A673 (cell line): Measurements from ENCODE around the gene PVALB. TPM values are rescaled to one million over a fixed set of nuclear protein-coding genes. Genes with fewer than 3 reads are reported as not detected.

Experiments
- BruUV-seq: library from RNA; stranded (reverse); fragments of 400-500 nt; replicated peaks from 2 replicates; lab custom pipeline; 2021; lab: Mats Ljungman, UMichigan
- CTCF ChIA-PET: fragments of 300-600 bp; sonication (Branson Sonifier 250); formaldehyde crosslinking; loops from one replicate; lab custom pipeline; 2022; ENCODE audit warnings: antibody characterized with exemption; lab: Charles Lee
- POLR2A ChIA-PET: fragments of 300-600 bp; sonication (Branson Sonifier 250); formaldehyde crosslinking; loops from one replicate; lab custom pipeline; 2022; ENCODE audit warnings: antibody characterized with exemption; ENCODE audit not compliant: low non-redundant PET; lab: Charles Lee
- DNase-seq: peaks from one replicate; pipeline ENCODE4 v3.0.0-alpha.2; 2015; ENCODE audit warnings: low spot score
- H3K27ac ChIP-seq: fragments of 200-600 bp; sonication (generic); 2 replicates; pipeline ENCODE4 v1.5.1; 2016; ENCODE audit warnings: mixed run types, low read depth, mild to moderate bottlenecking, mixed read lengths, antibody characterized with exemption, low read length; ENCODE audit not compliant: poor library complexity, severe bottlenecking
- H3K27me3 ChIP-seq: fragments of 200-600 bp; sonication (generic); replicated peaks from 2 replicates; pipeline ENCODE4 v1.6.1; 2017; ENCODE audit warnings: mixed run types, low read depth, mild to moderate bottlenecking, mixed read lengths, antibody characterized with exemption, low read length; ENCODE audit not compliant: insufficient read depth, poor library complexity
- H3K36me3 ChIP-seq: fragments of 200-600 bp; sonication (generic); 2 replicates; pipeline ENCODE4 v1.6.1; 2016; ENCODE audit warnings: mixed run types, mild to moderate bottlenecking, mixed read lengths, antibody characterized with exemption, low read length; ENCODE audit not compliant: insufficient read depth, poor library complexity, severe bottlenecking
- H3K4me1 ChIP-seq: fragments of 200-600 bp; sonication (generic); 2 replicates; pipeline ENCODE4 v1.6.1; 2017; ENCODE audit warnings: mixed run types, mild to moderate bottlenecking, mixed read lengths, antibody characterized with exemption, low read length; ENCODE audit not compliant: insufficient read depth, poor library complexity, severe bottlenecking
- H3K4me3 ChIP-seq: fragments of 200-600 bp; sonication (generic); 2 replicates; pipeline ENCODE4 v1.5.1; 2016; ENCODE audit warnings: low read depth, mixed run types, mild to moderate bottlenecking, mixed read lengths, low read length; ENCODE audit not compliant: poor library complexity, severe bottlenecking
- H3K9me3 ChIP-seq: fragments of 200-600 bp; sonication (generic); 2 replicates; pipeline ENCODE4 v1.6.1; 2016; ENCODE audit warnings: mixed run types, low read depth, mild to moderate bottlenecking, mixed read lengths, antibody characterized with exemption, low read length; ENCODE audit not compliant: poor library complexity, severe bottlenecking
- EZH2 ChIP-seq: fragments of 200-600 bp; sonication (generic); IDR thresholded peaks from 2 replicates; pipeline ENCODE4 v1.6.1; 2017; ENCODE audit warnings: borderline replicate concordance, low read depth, mild to moderate bottlenecking, mixed read lengths, antibody characterized with exemption, low read length; ENCODE audit not compliant: poor library complexity, severe bottlenecking
- intact Hi-C: fragments of 100-400 bp; cut with micrococcal nuclease; formaldehyde crosslinking; loops from one replicate; pipeline ENCODE4 v1.10.0; 2022; ENCODE audit not compliant: unreplicated experiment
- total RNA-seq: library from RNA; stranded (reverse); gene quantifications from 2 replicates; pipeline ENCODE4 v1.2.3, GENCODE V29; 2021
- TF ChIP-seq, protein P1 (sequence below): fragments of 300-800, 200-600 bp; sonication (generic); conservative IDR thresholded peaks from 2 replicates; pipeline ENCODE4 v1.5.1; 2017; ENCODE audit warnings: low read depth, mild to moderate bottlenecking, antibody characterized with exemption, low read length, moderate library complexity, mixed read lengths

Gene PVALB
- total RNA-seq, 1 experiment from 2014 or later = not detected

GRCh38 chr22:36856121-36856791 lies 39.4 kb upstream of the PVALB start:
- no peaks in the 10 kb centered on the region for H3K9me3 ChIP-seq
- peak; percentile 88 for DNase-seq
- ChIA-PET CTCF (interaction anchor here (0.5 to 1.3 kb wide), 12 partner anchors 10 to 309 kb away, joined by 3 to 8 read pairs (median 5); partner anchors contain the start of gene IFT27), POLR2A (interaction anchor here (0.8 kb wide), 1 partner anchor 325 kb away, joined by 3 read pairs; no protein-coding TSS in a partner anchor)
- H3K27ac ChIP-seq = no peak overlapping the region
- intact Hi-C loops = loop anchor here (1.0 kb wide), 3 partner anchors 74 to 310 kb away; no protein-coding TSS in a partner anchor
- TF ChIP-seq EZH2 = no peak
- TF ChIP-seq, protein P1, sequence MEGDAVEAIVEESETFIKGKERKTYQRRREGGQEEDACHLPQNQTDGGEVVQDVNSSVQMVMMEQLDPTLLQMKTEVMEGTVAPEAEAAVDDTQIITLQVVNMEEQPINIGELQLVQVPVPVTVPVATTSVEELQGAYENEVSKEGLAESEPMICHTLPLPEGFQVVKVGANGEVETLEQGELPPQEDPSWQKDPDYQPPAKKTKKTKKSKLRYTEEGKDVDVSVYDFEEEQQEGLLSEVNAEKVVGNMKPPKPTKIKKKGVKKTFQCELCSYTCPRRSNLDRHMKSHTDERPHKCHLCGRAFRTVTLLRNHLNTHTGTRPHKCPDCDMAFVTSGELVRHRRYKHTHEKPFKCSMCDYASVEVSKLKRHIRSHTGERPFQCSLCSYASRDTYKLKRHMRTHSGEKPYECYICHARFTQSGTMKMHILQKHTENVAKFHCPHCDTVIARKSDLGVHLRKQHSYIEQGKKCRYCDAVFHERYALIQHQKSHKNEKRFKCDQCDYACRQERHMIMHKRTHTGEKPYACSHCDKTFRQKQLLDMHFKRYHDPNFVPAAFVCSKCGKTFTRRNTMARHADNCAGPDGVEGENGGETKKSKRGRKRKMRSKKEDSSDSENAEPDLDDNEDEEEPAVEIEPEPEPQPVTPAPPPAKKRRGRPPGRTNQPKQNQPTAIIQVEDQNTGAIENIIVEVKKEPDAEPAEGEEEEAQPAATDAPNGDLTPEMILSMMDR = peak; percentile 100
- H3K27me3 ChIP-seq = peaks cover 12% of the 10 kb centered on the region
- no peaks in the 10 kb centered on the region for H3K36me3 ChIP-seq
- H3K4me3 ChIP-seq = no peak overlapping the region
- H3K4me1 ChIP-seq = no peaks in the 10 kb centered on the region
- BruUV-seq = no TSS peak

GRCh38 chr22:36855478-36855877 lies 38.6 kb upstream of the PVALB start:
- no peaks in the 10 kb centered on the region for H3K36me3 ChIP-seq
- peaks cover 12% of the 10 kb centered on the region for H3K27me3 ChIP-seq
- no peaks in the 10 kb centered on the region for H3K9me3 ChIP-seq
- no peak for DNase-seq
- no peak overlapping the region for H3K27ac ChIP-seq
- BruUV-seq = no TSS peak
- intact Hi-C loops = no loop called here
- H3K4me1 ChIP-seq = no peaks in the 10 kb centered on the region
- no peak overlapping the region for H3K4me3 ChIP-seq
- TF ChIP-seq, protein P1 = no peak
- TF ChIP-seq EZH2 = no peak
- POLR2A ChIA-PET = no interaction called here
- CTCF ChIA-PET = interaction anchor here (0.9 to 1.0 kb wide), 3 partner anchors 23 to 309 kb away, joined by 5 to 7 read pairs (median 7); partner anchors contain the start of gene IFT27

GRCh38 chr22:36853407-36854099 lies 36.7 kb upstream of the PVALB start:
- DNase-seq = peak; percentile 77
- BruUV-seq = no TSS peak
- no peaks in the 10 kb centered on the region for H3K9me3 ChIP-seq
- H3K4me1 ChIP-seq = no peaks in the 10 kb centered on the region
- no peak overlapping the region for H3K27ac ChIP-seq
- peaks cover 18% of the 10 kb centered on the region for H3K27me3 ChIP-seq
- no peaks in the 10 kb centered on the region for H3K36me3 ChIP-seq
- CTCF ChIA-PET = interaction anchor here (0.6 to 0.7 kb wide), 2 partner anchors 66 to 78 kb away, joined by 3 to 5 read pairs; partner anchors contain the start of gene IFT27
- POLR2A ChIA-PET = no interaction called here
- TF ChIP-seq, protein P1 = peak; percentile 88
- TF ChIP-seq EZH2 = no peak
- intact Hi-C loops = no loop called here
- no peak overlapping the region for H3K4me3 ChIP-seq
